GF-D8 (cell line): ENCODE results near the gene TNFRSF25.

Experiments
- DNase-seq: peaks from one replicate; lab custom pipeline; 2025; lab: John Stamatoyannopoulos, UW

The TNFRSF25 gene, protein sequence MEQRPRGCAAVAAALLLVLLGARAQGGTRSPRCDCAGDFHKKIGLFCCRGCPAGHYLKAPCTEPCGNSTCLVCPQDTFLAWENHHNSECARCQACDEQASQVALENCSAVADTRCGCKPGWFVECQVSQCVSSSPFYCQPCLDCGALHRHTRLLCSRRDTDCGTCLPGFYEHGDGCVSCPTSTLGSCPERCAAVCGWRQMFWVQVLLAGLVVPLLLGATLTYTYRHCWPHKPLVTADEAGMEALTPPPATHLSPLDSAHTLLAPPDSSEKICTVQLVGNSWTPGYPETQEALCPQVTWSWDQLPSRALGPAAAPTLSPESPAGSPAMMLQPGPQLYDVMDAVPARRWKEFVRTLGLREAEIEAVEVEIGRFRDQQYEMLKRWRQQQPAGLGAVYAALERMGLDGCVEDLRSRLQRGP

DNA sequence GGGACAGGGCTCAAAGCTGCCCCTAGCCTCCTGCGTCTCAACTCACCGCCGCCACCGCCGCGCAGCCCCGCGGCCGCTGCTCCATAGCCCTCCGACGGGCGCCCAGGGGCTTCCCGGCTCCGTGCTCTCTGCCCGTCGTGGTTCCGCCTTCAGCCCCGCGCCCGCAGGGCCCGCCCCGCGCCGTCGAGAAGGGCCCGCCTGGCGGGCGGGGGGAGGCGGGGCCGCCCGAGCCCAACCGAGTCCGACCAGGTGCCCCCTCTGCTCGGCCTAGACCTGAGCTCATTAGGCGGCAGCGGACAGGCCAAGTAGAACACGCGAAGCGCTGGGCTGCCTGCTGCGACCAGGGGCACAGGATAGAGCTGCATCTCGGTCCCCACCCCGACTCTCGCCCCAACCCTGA lies at the start of gene TNFRSF25:
TNFRSF25 (minus strand) TSS at position 151 of the 400 bp plus-strand sequence; CDS start at position 85, 66 bp downstream.
- no peak for DNase-seq

DNA sequence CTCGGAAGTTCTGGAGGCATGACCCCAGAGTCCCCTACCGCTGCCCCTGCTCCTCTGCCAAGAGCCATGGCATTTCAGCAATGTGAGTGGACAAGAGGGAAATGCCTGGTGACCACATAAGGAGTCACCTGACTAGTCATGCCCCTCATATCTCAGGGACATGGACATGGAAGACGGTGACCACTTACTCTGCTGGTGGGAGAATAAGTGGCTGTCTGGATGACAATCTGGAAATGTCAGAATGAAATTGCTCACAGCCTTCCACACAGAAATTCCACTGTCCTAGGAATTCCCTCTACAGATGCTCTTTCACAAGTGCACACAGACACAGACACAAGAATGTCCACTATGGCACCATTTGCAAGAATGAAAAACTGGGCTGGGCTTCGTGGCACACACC lies 49.8 kb upstream of the TNFRSF25 start:
- no peak for DNase-seq

DNA sequence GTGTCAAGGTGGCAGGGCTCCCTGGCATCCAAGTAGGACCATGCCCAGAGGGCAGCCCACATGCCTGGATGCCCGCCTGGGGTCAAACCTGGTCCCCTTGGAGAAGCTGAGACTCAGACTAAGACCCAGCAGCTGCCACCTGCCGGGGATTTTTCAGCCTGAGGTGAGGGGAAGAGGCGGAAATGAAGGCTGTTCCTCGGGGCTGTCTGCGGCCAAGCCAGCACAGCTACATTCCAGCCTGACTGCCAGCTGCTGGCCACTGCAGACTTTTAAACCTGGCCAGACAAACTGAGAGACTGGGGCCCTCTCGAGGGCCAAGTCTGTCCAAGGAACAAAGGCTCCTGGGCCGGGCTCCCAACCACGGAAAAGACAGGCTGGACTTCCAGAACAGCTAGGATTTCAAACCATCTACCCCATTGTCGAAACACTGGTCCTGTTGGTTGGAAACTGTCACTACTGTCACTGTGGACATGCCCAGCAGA lies 47.4 kb upstream of the TNFRSF25 start:
- DNase-seq: no peak

DNA sequence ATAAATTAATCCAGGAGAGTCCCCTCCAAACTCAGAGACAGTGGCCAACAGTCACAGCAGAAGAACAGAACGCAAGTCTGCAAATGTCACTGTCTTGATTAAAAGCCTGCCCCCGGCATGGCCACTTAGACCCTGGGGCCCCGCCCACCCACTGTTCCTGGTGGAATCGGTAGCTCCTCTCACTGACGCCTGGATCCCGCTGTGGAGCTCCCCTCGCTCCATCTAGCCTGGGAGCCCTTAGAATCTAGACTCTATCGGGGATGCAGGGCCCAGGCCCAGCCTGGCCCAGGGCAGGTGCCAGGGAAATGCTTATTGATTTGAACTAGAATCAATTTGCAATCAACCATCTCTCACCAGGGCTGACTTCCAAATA lies 46.9 kb upstream of the TNFRSF25 start:
- no peak for DNase-seq

DNA sequence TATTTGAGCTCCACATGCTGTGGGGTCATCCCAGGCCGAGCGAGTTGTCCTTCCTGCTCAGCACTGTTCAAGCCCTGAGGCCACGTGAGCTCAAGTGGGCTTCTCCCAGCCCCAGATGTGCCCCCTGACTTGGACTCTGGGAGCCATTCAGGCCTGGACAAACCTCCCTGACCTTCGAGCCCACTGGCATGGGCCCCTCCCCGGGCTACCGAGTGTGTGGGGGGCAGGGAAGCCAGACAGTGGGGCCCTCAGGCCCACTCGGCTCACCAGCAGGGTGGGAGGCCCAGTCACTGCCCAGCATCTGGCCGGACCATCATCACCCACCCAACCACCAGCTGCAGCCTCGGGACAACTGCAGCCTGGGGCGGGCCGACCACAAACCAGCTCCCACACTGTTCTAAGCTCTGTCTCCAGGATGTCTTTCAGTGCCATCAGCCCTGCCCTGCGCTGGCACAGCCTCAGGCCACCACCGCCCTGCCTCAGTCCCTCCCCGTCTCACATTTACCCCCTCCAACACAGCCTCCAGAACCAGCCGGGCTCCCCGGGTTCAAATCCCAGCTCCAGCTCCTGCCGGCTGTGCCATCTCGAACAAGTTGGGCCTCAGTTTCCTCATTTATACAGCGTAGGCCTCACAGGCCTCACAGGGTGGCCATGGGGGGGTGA lies 46.4 kb upstream of the TNFRSF25 start:
- DNase-seq: no peak

DNA sequence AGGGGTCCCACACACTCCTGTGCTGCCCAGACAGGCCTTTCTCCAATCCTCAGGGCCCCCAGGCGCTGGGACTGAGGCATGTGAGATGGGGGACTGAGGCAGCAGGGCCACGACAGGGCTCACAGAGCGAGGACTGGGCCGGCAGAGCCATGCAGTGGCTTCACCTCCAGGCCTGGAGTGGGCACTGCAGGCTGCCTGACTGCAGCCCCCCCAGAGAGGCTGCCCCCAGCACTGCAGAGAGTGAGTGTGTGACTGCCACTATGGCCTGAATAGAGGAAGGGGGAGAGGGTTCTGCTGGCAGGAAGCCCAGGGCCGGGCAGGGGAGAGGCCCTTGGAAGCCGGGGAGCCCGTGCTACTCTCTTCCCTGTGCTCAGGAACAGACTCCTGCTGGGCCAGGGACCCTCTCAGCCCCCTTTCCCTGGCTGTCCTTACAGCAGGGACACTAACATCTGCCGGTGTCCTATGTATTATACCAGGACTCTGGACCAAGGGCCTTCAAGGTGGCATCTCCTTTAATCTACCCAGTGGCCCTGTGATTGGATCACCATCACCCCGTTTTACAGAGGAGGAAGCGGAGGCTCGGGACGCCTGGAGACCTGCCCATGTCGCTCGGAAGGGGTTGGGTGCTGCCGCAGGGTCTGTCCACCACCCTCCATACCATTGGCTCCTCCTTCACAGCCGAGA lies 45.7 kb upstream of the TNFRSF25 start:
- DNase-seq: no peak

DNA sequence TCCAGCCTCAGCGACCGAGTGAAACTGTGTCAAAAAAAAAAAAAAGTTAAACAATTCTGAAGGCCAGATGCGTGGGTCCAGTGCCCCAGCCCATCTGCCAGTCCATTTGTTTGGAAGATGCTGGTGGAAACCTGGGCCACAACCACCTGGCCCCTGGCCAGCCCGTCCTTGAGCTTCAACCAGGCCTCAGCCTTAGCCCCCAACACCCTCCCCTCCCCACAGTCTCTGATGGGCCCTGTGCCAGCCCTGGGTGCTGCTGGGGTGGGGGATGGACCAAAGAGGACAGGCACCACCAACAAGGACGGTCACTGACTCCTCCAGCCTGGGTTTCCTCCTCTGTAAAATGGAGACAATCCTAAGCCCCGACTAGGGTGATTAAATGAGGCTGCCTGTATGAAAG lies 45.1 kb upstream of the TNFRSF25 start:
- DNase-seq: no peak

DNA sequence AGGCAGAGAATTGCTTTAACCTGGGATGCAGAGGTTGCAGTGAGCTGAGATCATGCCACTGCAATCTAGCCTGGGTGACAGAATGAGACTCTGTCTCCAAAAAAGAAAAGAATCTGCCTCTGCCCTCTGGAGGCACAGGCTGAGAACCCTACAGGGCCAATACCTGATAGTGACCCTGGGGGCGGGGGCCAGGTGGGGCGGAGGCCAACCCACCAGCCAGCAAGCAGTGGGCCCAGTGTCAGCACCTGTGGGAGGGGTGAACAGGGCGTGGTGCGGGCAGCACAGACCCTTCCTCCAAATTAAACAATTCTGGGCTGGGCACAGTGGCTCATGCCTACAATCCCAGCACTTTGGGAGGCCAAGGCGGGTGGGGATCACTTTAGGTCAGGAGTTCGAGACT lies 44.5 kb upstream of the TNFRSF25 start:
- DNase-seq: no peak

DNA sequence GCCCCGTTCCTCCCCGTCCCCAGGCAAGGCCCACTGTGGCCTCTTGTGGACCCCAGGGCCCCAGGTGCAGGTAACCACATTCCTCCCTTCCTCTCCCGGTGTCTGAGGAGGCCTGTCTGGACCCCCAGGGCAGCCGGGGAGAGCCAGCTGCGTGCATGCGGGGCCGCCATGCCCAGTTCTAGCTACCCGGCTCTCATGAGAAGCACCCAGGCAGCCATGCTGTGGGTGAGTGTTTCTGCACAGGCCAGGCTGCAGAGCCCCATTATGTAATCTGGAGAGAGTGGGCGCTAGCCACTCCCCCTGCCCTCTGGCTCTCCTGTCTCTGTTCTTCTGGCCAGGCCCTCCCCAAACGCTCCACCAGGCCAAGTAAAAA lies 43.9 kb upstream of the TNFRSF25 start:
- DNase-seq: peak; percentile 15

DNA sequence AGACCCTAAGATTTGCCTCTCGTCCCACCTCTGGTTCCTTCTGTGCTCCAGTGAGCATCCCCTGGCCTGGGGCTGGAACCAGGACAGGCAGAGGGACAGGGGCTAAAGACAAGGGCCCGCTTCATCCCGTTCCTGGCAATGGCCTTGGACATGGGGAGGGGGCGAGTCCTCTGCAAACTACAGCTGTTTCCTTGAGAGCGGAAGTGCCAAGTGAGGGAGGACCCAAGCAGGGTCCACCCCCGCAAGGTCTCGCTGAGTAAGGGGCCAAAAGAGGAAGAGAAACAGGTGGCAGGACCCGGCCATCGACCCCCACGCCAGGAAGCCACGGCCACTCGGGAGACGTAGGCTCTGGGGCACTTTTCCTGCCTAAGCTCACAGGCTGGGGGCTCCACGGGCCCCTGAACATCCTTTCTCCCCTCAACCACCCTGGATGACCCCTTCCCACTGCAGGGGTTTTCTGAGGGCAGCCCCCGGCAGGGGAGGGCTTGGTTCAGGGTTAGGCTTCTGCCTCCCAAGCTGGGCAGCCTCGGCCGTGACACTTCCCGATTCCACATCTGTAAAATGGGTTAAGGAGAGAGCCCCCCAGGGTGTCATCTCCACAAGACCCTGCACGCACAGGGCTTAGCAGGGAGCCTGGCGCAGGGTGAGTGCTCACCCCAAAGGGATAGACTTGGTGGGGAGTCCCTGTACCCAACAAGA lies 43.4 kb upstream of the TNFRSF25 start:
- peak; percentile 23 for DNase-seq

DNA sequence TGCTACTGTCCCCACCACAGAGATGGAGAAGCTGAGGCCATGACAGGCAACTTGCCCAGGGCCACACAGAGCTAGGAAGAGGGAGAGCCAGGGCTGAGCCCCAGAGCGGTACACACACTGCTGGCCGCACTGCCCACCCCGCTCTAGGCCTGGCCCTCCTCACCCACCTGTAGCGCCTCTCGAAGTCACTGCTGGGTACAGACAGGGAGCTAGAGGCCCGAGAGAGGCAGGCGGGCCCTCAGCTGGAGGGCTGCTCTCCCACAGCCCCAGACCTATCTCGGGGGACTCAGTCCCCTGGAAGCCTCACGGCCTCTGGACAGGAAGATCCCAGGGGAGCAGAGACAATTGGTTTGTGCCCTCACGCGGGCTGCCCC lies 42.8 kb upstream of the TNFRSF25 start:
- no peak for DNase-seq

DNA sequence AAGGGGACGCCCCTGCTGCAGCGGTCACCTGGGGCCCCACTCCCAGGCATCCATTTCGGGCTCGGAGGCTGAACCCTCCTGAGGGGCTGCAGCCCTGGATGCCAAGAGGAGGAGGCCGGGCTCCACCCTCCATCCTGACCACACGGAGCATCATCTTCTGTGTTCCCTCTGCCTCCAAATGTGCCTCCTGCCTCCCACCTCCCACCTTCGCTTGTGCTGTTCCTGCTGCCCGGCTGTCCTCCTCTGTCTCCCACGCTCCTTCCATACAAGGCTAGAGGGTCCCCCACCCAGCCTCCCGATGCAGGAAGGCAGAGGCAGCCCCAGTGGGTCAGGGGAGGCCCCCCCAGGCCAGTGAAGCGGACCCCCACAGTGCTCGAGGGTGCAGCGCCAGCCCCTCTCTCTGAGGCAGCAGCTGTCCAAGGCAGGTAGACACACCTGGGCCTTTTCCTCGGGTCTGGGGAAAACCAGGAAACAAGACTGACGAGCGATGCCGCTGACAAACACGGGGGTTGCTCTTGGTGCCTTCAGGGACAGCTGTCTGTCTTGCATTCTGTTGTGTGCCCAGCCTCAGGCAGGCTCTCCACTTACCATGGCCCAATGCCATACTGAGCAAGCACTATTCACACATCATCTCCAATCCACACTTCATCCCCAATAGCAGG lies 42.3 kb upstream of the TNFRSF25 start:
- no peak for DNase-seq

DNA sequence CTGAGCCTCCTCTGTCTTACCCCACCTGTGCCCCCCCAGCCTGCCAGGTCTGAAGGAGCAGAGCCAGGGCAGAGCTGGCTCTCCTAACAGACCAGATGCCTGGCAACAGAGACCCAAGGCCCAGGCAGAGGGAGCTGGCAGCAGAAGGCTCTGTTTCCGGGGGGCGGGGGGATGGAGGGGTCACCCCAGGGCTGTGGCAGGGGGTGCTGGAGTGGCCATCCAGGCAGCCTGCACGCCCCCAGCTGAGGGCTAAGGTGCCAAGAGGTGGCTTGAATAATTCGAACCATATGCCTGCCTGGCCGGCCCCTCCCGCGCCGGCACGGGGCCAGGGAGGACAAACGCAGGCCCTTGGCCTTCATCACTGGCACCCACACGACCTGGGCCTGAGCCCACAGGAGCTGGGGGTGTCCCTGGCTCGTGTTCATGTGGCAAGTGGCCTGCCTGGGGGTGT lies 41.5 kb upstream of the TNFRSF25 start:
- no peak for DNase-seq

DNA sequence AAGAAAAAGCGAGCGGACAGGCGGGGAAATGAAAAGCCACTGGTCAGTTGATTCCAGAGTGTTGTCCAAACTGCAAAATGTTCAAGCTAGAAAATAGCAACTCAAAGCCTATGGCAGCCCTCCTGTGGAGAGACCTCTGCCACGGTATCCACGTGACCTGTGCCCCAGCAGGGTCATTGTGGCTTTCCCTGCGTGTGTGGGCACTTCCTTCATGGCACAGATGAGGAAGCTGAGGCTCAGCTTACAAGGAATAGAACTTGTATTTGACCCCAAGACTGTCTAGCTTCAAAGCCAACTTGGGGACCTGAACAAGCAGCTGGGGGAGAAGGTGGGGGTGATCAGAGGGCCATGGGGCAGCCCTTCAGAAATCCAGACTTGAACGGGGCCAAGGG lies 41.1 kb upstream of the TNFRSF25 start:
- DNase-seq: peak; percentile 67

DNA sequence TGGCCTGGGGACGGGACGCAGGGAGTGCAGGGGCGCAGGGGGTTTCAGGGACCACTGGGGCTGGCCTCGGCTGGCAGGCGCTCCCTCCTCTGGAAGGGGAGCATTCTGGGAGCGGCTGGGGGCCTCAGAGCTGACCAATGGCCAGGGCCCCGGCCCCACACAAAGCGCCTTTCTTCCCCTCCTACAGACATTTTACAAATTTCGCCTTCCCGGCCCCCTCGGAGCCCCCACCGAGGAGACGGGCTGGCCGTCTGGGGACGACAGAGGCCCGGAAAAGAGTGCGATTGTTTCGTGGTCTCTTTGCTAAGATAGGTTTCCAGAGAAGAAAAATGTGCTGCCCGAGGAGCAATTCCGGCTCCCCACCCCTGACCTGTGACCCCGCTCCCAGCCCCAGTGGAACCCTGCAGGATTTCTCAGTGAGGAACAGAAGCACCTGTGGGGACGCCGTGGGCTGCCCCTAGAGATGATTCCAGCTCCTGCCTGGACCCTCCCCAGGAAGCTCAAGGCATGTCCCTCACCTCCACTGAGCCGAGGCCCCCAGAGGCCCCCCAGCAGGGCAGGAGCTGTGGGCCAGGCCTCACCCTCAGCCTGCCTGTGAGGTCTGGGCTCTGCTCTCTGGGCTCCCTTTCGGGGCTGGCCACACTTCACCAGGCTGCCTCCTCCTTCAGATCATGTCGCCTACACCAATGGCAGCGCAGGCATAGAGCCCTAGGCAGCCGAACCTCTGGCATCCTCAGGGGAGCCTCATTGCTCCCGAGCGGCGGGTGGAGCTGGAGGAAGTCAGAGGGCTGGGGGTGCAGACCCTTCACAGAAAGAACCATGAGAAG lies 40.5 kb upstream of the TNFRSF25 start:
- DNase-seq: no peak

DNA sequence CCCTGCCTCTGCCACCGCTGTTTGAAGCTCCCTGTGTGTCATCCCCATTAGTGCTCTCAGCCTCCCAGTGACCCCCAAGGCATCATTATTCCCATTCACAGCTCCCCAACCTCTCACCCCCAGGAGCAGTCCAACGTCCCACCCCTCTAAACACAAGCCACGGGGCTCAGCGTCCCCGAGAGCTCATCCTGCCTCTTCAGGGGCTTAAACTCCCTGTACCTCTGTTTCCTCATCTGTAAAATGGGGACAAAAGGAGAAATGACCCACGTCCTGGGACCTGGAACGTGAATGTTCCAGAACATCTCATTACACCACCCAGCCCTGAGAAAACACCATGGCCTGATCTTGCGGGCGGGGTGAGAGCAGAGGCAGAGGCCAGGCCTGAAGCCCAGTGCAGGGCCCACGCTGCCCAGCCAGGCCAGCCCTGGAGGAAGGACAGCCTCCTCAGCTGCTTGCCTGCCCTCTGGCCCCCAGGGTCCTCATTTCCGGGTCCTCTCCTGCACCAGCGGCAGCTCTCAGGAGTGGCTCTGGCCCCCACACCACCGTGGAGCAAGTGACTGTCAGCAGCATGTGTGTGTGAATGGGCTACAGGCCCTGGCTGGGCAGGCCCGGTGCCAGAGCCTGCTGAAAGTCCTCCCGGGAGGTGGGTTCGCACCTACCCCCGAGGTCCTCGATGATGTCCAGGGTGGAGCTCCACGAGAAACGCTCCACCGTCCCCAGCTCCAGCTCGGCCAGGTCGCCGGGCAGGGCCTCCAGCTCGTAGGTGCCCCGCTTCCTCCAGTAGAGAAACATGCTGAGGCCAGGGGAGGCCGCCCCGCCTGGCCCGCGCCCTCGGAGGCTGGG lies 39.6 kb upstream of the TNFRSF25 start:
- no peak for DNase-seq

DNA sequence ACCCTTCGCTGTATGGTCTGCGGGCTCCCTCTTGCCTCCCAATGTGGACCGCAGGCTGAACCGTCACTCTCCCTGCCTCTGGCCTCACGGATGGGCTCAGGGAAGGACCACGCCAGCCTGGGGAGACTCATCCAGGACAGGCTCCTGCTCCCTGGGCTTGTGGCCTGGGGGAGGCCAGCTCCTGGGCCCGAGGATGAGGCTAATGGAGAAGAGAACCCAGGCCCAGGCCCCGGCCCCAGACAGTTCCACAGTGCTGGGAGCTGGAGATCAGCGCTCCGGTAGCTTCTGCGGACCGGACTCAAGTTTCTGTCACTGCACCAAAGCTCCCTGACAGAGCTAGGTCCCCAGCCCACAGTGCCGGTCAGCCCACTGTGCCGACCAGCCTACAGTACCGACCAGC lies 38.9 kb upstream of the TNFRSF25 start:
- no peak for DNase-seq

DNA sequence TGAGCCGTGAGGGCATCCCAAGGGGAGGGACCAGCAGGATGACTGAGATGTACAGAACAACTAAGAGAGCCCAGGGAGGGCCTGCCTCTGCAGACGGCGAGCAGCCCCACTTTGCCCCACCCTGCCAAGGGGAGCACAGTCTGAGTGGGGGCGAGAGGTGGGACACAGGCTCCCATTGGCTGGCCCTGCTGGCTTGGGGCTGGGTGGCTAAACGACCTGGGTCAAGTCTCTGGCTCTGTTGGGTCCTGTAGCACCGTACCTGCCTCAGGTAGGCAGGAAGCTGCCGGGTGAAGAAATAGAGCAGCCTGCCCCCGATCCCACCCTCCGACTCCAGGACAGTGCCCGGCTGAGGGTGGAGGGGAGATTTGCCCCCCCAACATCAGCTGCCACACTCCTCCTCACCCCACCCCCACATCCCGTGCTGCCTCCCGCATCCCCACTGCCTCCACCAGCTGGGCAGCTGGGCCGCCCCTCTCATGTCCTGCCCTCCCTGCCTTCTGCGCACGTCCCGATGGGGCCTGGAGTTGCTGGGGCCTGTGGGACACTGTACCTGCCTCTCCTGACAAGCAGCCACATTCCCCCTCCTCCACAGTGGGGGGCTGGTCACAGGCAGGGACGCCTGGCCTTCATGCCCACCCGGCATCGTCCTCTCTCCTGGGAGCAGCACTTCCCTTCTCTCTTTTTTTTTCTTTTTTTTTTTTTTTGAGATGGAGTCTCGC lies 38.1 kb upstream of the TNFRSF25 start:
- no peak for DNase-seq
